Suprapubic skin (tissue), 3 donors: Measurements from ENCODE around the gene SF3A2.

Source experiments
- POLR2A ChIP-seq, 2 donors: fragments of 450-650 bp; IDR thresholded peaks; one replicate each; pipeline ENCODE4 v1.6.1; 2017; ENCODE audit warnings: antibody characterized with exemption in 2 of 2, mild to moderate bottlenecking in 2 of 2, moderate library complexity in 2 of 2
- TF ChIP-seq, protein P1 (sequence below), 2 donors: fragments of 200-600 bp in 1 of 2; fragments of 450-650 bp in 1 of 2; sonication (generic) in 1 of 2; IDR thresholded peaks; one replicate each; pipeline ENCODE4 v1.5.1; 2016 to 2019; ENCODE audit warnings: antibody characterized with exemption in 2 of 2, mild to moderate bottlenecking in 1 of 2, moderate library complexity in 1 of 2

- TF ChIP-seq, protein P1, sequence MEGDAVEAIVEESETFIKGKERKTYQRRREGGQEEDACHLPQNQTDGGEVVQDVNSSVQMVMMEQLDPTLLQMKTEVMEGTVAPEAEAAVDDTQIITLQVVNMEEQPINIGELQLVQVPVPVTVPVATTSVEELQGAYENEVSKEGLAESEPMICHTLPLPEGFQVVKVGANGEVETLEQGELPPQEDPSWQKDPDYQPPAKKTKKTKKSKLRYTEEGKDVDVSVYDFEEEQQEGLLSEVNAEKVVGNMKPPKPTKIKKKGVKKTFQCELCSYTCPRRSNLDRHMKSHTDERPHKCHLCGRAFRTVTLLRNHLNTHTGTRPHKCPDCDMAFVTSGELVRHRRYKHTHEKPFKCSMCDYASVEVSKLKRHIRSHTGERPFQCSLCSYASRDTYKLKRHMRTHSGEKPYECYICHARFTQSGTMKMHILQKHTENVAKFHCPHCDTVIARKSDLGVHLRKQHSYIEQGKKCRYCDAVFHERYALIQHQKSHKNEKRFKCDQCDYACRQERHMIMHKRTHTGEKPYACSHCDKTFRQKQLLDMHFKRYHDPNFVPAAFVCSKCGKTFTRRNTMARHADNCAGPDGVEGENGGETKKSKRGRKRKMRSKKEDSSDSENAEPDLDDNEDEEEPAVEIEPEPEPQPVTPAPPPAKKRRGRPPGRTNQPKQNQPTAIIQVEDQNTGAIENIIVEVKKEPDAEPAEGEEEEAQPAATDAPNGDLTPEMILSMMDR (IDR thresholded peaks at IDR 0.05), result no peak
- no peak for TF ChIP-seq POLR2A (IDR thresholded peaks at IDR 0.05)
Observed at GRCh38 chr19:2275588-2276428, 39.2 kb downstream of the SF3A2 start.
